ENCODE measurements around the gene PRKN.

DNA sequence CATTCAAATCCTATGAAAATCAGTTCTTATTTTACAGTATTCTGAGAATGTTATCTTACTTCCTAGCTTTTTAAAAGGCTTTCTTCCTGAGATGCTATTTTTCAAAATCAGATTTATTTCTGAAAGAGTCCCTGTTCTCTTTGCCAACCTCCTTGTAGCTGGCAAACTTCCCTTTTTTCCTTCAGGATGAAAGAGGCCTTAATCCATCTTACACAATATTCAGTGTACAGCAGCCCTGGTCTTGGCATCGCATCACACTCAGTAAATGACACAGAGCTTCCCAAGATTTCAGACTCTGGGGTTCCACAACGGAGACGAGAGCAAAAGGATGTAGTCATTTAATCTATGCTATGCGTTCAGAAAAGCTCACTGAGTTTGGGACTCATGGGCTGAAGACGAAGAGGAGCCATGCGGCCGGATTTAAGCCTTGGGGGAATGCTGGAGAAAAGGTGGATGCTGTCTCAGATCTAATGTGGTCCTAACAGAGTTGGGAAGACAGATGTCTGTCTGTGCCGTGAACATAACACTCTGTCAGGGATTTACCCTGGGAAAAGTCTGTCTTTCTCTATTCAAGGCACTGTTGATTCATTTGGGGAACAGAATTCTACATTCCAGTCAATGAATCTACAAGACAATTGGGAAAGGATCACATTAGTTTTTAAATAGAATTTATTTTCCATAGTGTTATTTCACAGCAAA lies 837.3 kb downstream of the PRKN start:
- TF ChIP-seq, protein P1, sequence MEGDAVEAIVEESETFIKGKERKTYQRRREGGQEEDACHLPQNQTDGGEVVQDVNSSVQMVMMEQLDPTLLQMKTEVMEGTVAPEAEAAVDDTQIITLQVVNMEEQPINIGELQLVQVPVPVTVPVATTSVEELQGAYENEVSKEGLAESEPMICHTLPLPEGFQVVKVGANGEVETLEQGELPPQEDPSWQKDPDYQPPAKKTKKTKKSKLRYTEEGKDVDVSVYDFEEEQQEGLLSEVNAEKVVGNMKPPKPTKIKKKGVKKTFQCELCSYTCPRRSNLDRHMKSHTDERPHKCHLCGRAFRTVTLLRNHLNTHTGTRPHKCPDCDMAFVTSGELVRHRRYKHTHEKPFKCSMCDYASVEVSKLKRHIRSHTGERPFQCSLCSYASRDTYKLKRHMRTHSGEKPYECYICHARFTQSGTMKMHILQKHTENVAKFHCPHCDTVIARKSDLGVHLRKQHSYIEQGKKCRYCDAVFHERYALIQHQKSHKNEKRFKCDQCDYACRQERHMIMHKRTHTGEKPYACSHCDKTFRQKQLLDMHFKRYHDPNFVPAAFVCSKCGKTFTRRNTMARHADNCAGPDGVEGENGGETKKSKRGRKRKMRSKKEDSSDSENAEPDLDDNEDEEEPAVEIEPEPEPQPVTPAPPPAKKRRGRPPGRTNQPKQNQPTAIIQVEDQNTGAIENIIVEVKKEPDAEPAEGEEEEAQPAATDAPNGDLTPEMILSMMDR (IDR thresholded peaks at IDR 0.05; ENCODE audit: poor library complexity), result no peak
- no peak for TF ChIP-seq EZH2 (IDR thresholded peaks at IDR 0.05; ENCODE audit: borderline replicate concordance)
